ENCODE results near the gene SUSD1. TPM values are rescaled to one million over a fixed set of nuclear protein-coding genes. Genes with fewer than 3 reads are reported as not detected.

SUSD1 gene
- polyA plus RNA-seq, 1 of the 3 experiments (the other 2 are of a cell fraction) = 8.2 TPM

DNA sequence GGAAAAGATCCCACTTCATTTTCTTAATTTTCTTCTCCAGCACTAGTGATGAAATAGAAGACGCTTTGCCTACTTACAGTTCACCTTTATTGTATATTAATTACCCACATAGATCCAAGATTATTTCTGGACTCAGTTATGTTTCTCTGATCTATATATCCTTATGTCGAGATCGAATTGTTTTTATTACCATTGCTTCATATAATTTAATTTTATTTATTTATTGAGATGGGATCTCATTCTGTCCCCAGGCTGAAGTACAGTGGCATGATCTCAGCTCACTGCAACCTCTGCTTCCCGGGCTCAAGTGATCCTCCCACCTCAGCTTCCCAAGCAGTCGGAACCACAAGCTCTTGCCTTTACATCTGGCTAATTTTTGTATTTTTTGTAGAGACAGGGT is 157.2 kb downstream of the SUSD1 start:
- no peak for DNase-seq
- Histone ChIP-seq H3K4me2 (no peak overlapping the region), H3K27ac (ENCODE audit: low read depth in 2 of 2, low read length in 1 of 2) (no peak overlapping the region), H3F3A (replicated peaks; ENCODE audit: insufficient read depth) (peaks cover 6% of the 10 kb centered on the region), H3K9me3 (no peaks in the 10 kb centered on the region), H3K36me3 (replicated peaks in 1 of 2; ENCODE audit: control insufficient read depth in 1 of 2, insufficient read depth in 2 of 2, low read length in 1 of 2) (no peaks in the 10 kb centered on the region), H3K27me3 (ENCODE audit: insufficient read depth) (no peaks in the 10 kb centered on the region), H3K79me2 (ENCODE audit: insufficient read depth) (no peaks in the 10 kb centered on the region), H3K4me3 (ENCODE audit: low read depth in 2 of 2, low read length in 1 of 2) (no peak overlapping the region), H4K20me1 (ENCODE audit: insufficient read depth) (no peaks in the 10 kb centered on the region), H3K4me1 (ENCODE audit: control insufficient read depth in 1 of 2, insufficient read depth in 2 of 2, low read depth in 1 of 2, low read length in 1 of 2) (peaks cover 0 to 6% of the 10 kb centered on the region in 2 experiments; a peak in 2 of 4 replicates), H3K9ac (no peak overlapping the region), H2AFZ (ENCODE audit: low read depth) (no peak overlapping the region), H3K9me2 (no peaks in the 10 kb centered on the region)
- TF ChIP-seq MEF2A (IDR thresholded peaks at IDR 0.05; ENCODE audit: borderline replicate concordance, low read depth) (no peak), JUND (IDR thresholded peaks at IDR 0.05) (no peak), CTCF (IDR thresholded peaks at IDR 0.05) (no peak), RCOR1 (IDR thresholded peaks at IDR 0.05; ENCODE audit: low read length) (no peak), ELF1 (IDR thresholded peaks at IDR 0.05) (no peak), RAD21 (IDR thresholded peaks at IDR 0.05; ENCODE audit: low read length) (no peak), EZH2phosphoT487 (IDR thresholded peaks at IDR 0.05; ENCODE audit: borderline replicate concordance, low read depth) (no peak), NFIC (IDR thresholded peaks at IDR 0.05; ENCODE audit: borderline replicate concordance) (no peak), MAX (IDR thresholded peaks at IDR 0.05; ENCODE audit: low read depth) (no peak)
- TF ChIP-seq, protein P1, sequence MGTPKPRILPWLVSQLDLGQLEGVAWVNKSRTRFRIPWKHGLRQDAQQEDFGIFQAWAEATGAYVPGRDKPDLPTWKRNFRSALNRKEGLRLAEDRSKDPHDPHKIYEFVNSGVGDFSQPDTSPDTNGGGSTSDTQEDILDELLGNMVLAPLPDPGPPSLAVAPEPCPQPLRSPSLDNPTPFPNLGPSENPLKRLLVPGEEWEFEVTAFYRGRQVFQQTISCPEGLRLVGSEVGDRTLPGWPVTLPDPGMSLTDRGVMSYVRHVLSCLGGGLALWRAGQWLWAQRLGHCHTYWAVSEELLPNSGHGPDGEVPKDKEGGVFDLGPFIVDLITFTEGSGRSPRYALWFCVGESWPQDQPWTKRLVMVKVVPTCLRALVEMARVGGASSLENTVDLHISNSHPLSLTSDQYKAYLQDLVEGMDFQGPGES (IDR thresholded peaks at IDR 0.05; ENCODE audit: low read depth, low read length) = no peak
- POLR2A ChIA-PET = no interaction called here
- CTCF ChIA-PET = interaction anchor here (0.6 to 1.9 kb wide), 2 partner anchors 245 to 258 kb away, joined by 4 to 5 read pairs; no protein-coding TSS in a partner anchor
- 70% methylated on average over 5 of the region's 5 CpGs for WGBS (ENCODE audit: low lambda C conversion rate)

- WGBS (ENCODE audit: low lambda C conversion rate) = 77% methylated on average over 2 of the region's 2 CpGs
- no peak overlapping the region for H3K4me3 ChIP-seq (ENCODE audit: low read depth in 2 of 2, low read length in 1 of 2)
- no peak overlapping the region for H3K4me2 ChIP-seq
- peaks cover 27% of the 10 kb centered on the region for H3F3A ChIP-seq (replicated peaks; ENCODE audit: insufficient read depth)
- ChIA-PET CTCF (interaction anchor here (1.2 kb wide), 1 partner anchor 59 kb away, joined by 4 read pairs; no protein-coding TSS in a partner anchor), POLR2A (no interaction called here)
- H3K36me3 ChIP-seq (replicated peaks in 1 of 2; ENCODE audit: control insufficient read depth in 1 of 2, insufficient read depth in 2 of 2, low read length in 1 of 2) = no peaks in the 10 kb centered on the region
- no peak overlapping the region for H3K9ac ChIP-seq
- no peak for DNase-seq
- no peak overlapping the region; the same call in 1 of the 2 replicates for H2AFZ ChIP-seq (ENCODE audit: low read depth)
- no peaks in the 10 kb centered on the region for H3K9me3 ChIP-seq
- H3K27me3 ChIP-seq (ENCODE audit: insufficient read depth) = no peaks in the 10 kb centered on the region
- TF ChIP-seq RAD21 (IDR thresholded peaks at IDR 0.05; ENCODE audit: low read length) (no peak), FOXJ3 (CRISPR knock-in tag; IDR thresholded peaks at IDR 0.05) (no peak), EZH2phosphoT487 (IDR thresholded peaks at IDR 0.05; ENCODE audit: borderline replicate concordance, low read depth) (no peak), GABPA (IDR thresholded peaks at IDR 0.05; ENCODE audit: low read depth) (no peak)
- H4K20me1 ChIP-seq (ENCODE audit: insufficient read depth) = no peaks in the 10 kb centered on the region
- no peaks in the 10 kb centered on the region for H3K9me2 ChIP-seq
- no peaks in the 10 kb centered on the region for H3K79me2 ChIP-seq (ENCODE audit: insufficient read depth)
- no peak overlapping the region for H3K27ac ChIP-seq (ENCODE audit: low read depth in 2 of 2, low read length in 1 of 2)
- H3K4me1 ChIP-seq (ENCODE audit: control insufficient read depth in 1 of 2, insufficient read depth in 2 of 2, low read depth in 1 of 2, low read length in 1 of 2) = peaks cover 0 to 20% of the 10 kb centered on the region in 2 experiments; a peak in 3 of 4 replicates
Observed at GRCh38 chr9:112015736-112016135, 159.4 kb downstream of the SUSD1 start.

Measured in SK-N-SH (cell line).